T-cell (primary cell): ENCODE measurements around the gene WARS2. TPM values are rescaled to one million over a fixed set of nuclear protein-coding genes. Genes with fewer than 3 reads are reported as not detected.
A peak's percentile ranks its signal among the peaks of the same experiment; 100 is the strongest.

ENCODE experiments used
- ATAC-seq, 4 experiments: fragments of 200-7000 bp in 3 of 4; fragments of 150-1000 bp in 1 of 4; cut with Tn5 transposase; replicated peaks in 1 of 4; 1 replicate in 3 of 4; 2 replicates in 1 of 4; pipeline ENCODE4 v1.10.0; 2021; ENCODE audit warnings: moderate library complexity in 3 of 4, mild to moderate bottlenecking in 2 of 4, moderate number of reproducible peaks in 1 of 4
- CTCF ChIA-PET, 2 donors: fragments of 300-600 bp; sonication (Branson Sonifier 250); formaldehyde crosslinking; loops; one replicate each; lab custom pipeline; 2022; ENCODE audit warnings: antibody characterized with exemption in 2 of 2; lab: Charles Lee
- POLR2A ChIA-PET, 2 donors: fragments of 300-600 bp; sonication (Branson Sonifier 250); formaldehyde crosslinking; loops; one replicate each; lab custom pipeline; 2022; ENCODE audit warnings: antibody characterized with exemption in 2 of 2; lab: Charles Lee
- DNase-seq, 35 experiments: peaks; one replicate each; pipeline versions ENCODE4 v3.0.0 to v3.0.0-alpha.2; 2013 to 2023
- H3K27ac ChIP-seq: one replicate; pipeline ENCODE4 v1.5.1; 2013; ENCODE audit warnings: low read length
- H3K27me3 ChIP-seq, 2 experiments: replicated peaks in 1 of 2; 1 replicate in 1 of 2; 2 replicates in 1 of 2; pipeline versions ENCODE4 v1.6.1 to v1.7.0; 2013; ENCODE audit warnings: low read length in 1 of 2, mixed read lengths in 1 of 2; ENCODE audit not compliant: control insufficient read depth in 2 of 2, insufficient read depth in 2 of 2; ENCODE audit errors: extremely low read depth in 1 of 2
- H3K36me3 ChIP-seq, 2 donors: 1 replicate in 1 of 2; 2 replicates in 1 of 2; pipeline versions ENCODE4 v1.6.1 to v1.7.0; 2013; ENCODE audit warnings: low read length in 1 of 2; ENCODE audit not compliant: control insufficient read depth in 2 of 2, insufficient read depth in 1 of 2; ENCODE audit errors: extremely low read depth in 1 of 2
- H3K4me1 ChIP-seq, 2 experiments: 1 replicate in 1 of 2; 2 replicates in 1 of 2; pipeline versions ENCODE4 v1.6.1 to v1.7.0; 2013; ENCODE audit warnings: low read length in 2 of 2, mixed read lengths in 1 of 2; ENCODE audit not compliant: insufficient read depth in 2 of 2, control insufficient read depth in 1 of 2; ENCODE audit errors: extremely low read depth in 1 of 2
- H3K4me3 ChIP-seq, 2 donors: 1 replicate in 1 of 2; 2 replicates in 1 of 2; pipeline versions ENCODE4 v1.5.1 to v1.7.0; 2013; ENCODE audit warnings: mild to moderate bottlenecking in 2 of 2, low read length in 1 of 2, moderate library complexity in 1 of 2; ENCODE audit not compliant: control insufficient read depth in 1 of 2; ENCODE audit errors: extremely low read depth in 1 of 2
- H3K9me3 ChIP-seq: 2 replicates; pipeline ENCODE4 v1.7.0; 2013
- H3K27ac Mint-ChIP-seq, 2 donors: one replicate each; pipeline ENCODE4 v1.8.0; 2020 to 2021; ENCODE audit warnings: mild to moderate bottlenecking in 2 of 2, mixed read lengths in 2 of 2
- H3K27me3 Mint-ChIP-seq, 2 donors: one replicate each; pipeline ENCODE4 v1.8.0; 2021 to 2022; ENCODE audit warnings: mixed read lengths in 2 of 2
- H3K36me3 Mint-ChIP-seq: one replicate; pipeline ENCODE4 v1.8.0; 2021; ENCODE audit warnings: mixed read lengths
- H3K4me1 Mint-ChIP-seq, 3 donors: one replicate each; pipeline ENCODE4 v1.8.0; 2020 to 2022; ENCODE audit warnings: mixed read lengths in 3 of 3, mild to moderate bottlenecking in 1 of 3
- H3K4me3 Mint-ChIP-seq, 3 donors: one replicate each; pipeline ENCODE4 v1.8.0; 2020 to 2022; ENCODE audit warnings: mild to moderate bottlenecking in 3 of 3, mixed read lengths in 3 of 3, moderate library complexity in 3 of 3
- H3K9me3 Mint-ChIP-seq, 3 donors: one replicate each; pipeline ENCODE4 v1.8.0; 2020 to 2022; ENCODE audit warnings: mixed read lengths in 3 of 3
- WGBS: methylation state at CpG from one replicate; pipeline ENCODE4 v1.1.5; 2013; ENCODE audit warnings: missing lambda C conversion rate; ENCODE audit not compliant: insufficient coverage; 5-methylcytosine and 5-hydroxymethylcytosine counted together
- total RNA-seq, 35 experiments: library from RNA in 6 of 35; stranded (reverse) in 6 of 35; fragments of 120-200 nt in 1 of 35; gene quantifications; one replicate each; pipeline versions ENCODE4 v1.2.1 to v1.2.4 and lab custom pipeline; 2013 to 2026

The WARS2 gene
- total RNA-seq, 5 donors from 2014 or later (not counting 1 experiment from before 2014, with no cell fraction given), result 6.6 to 32.4 (median 8.5) TPM

GRCh38 chr1:119146466-119146865, 6.0 kb upstream of the WARS2 start:
- Histone ChIP-seq H3K36me3 (peaks cover 0 to 6% of the 10 kb centered on the region in 2 donors), H3K27ac (no peak overlapping the region), H3K27me3 (no peaks in the 10 kb centered on the region), H3K9me3 (no peaks in the 10 kb centered on the region), H3K4me1 (peaks cover 0 to 8% of the 10 kb centered on the region in 2 experiments), H3K4me3 (no peak overlapping the region)
- no peak for DNase-seq
- no peak for ATAC-seq
- no peak overlapping the region for H3K4me3 Mint-ChIP-seq
- ChIA-PET POLR2A (no interaction called here), CTCF (no interaction called here)
- H3K4me1 Mint-ChIP-seq, result peaks cover 6 to 28% (median 25%) of the 10 kb centered on the region in 3 donors
- H3K36me3 Mint-ChIP-seq, result peaks cover 48% of the 10 kb centered on the region
- WGBS, result 38% methylated on average over 1 of the region's 4 CpGs
- H3K9me3 Mint-ChIP-seq, result no peaks in the 10 kb centered on the region
- peak overlapping the region in 1 of 2 donors; percentile 28 for H3K27ac Mint-ChIP-seq
- H3K27me3 Mint-ChIP-seq, result no peaks in the 10 kb centered on the region

DNA sequence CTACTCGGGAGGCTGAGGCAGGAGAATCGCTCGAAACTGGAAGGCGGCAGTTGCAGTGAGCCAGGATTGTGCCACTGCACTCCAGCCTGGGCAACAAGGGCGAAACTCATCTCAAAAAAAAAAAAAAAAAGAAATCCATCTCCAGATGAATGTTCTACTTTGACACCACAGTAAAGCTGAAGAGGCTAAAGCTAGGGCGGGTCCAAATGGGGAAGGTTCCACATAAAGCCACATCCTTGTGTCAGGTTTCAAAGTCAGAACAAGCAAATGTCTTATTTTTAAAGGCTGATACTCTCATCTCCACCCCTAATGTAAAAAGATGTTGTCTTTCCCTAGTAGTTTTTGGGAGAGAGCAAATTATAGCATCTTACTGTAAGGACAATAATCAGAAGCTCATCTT, 4.4 kb upstream of the WARS2 start:
- no peaks in the 10 kb centered on the region for H3K27me3 ChIP-seq
- H3K4me3 ChIP-seq, result no peak overlapping the region
- no CpG with 5 or more reads among the region's 6 CpGs for WGBS
- Mint-ChIP-seq H3K27ac (no peak overlapping the region), H3K9me3 (no peaks in the 10 kb centered on the region), H3K36me3 (peaks cover 35% of the 10 kb centered on the region), H3K27me3 (no peaks in the 10 kb centered on the region), H3K4me1 (peaks cover 6 to 32% (median 32%) of the 10 kb centered on the region in 3 donors), H3K4me3 (no peak overlapping the region)
- ChIA-PET CTCF (interaction anchor here in 1 of 2 donors (0.7 kb wide), 2 partner anchors 9 to 1157 kb away, joined by 3 to 6 read pairs; no protein-coding TSS in a partner anchor), POLR2A (no interaction called here)
- DNase-seq (no peak), ATAC-seq (no peak)
- H3K27ac ChIP-seq, result no peak overlapping the region
- H3K4me1 ChIP-seq, result peaks cover 11% of the 10 kb centered on the region in 2 experiments
- no peaks in the 10 kb centered on the region for H3K9me3 ChIP-seq
- H3K36me3 ChIP-seq, result peaks cover 0 to 6% of the 10 kb centered on the region in 2 donors

GRCh38 chr1:119143706-119144105, 3.3 kb upstream of the WARS2 start:
- no peaks in the 10 kb centered on the region for H3K27me3 ChIP-seq
- Mint-ChIP-seq H3K36me3 (peaks cover 26% of the 10 kb centered on the region), H3K27me3 (no peaks in the 10 kb centered on the region), H3K4me3 (no peak overlapping the region), H3K4me1 (peaks cover 7 to 34% (median 32%) of the 10 kb centered on the region in 3 donors), H3K9me3 (no peaks in the 10 kb centered on the region), H3K27ac (no peak overlapping the region)
- H3K4me3 ChIP-seq, result no peak overlapping the region
- H3K27ac ChIP-seq, result no peak overlapping the region
- no peaks in the 10 kb centered on the region for H3K9me3 ChIP-seq
- no peak for ATAC-seq
- peaks cover 16% of the 10 kb centered on the region in 2 experiments for H3K4me1 ChIP-seq
- no CpG with 5 or more reads among the region's 1 CpG for WGBS
- POLR2A ChIA-PET, result no interaction called here
- H3K36me3 ChIP-seq, result peaks cover 0 to 6% of the 10 kb centered on the region in 2 donors
- CTCF ChIA-PET, result interaction anchor here in 1 of 2 donors (0.9 kb wide), 1 partner anchor 14 kb away, joined by 3 read pairs; no protein-coding TSS in a partner anchor
- no peak for DNase-seq

- no peak overlapping the region for H3K4me3 ChIP-seq
These were observed 1.2 kb upstream of the WARS2 start for GRCh38 chr1:119141660-119142059.

DNA sequence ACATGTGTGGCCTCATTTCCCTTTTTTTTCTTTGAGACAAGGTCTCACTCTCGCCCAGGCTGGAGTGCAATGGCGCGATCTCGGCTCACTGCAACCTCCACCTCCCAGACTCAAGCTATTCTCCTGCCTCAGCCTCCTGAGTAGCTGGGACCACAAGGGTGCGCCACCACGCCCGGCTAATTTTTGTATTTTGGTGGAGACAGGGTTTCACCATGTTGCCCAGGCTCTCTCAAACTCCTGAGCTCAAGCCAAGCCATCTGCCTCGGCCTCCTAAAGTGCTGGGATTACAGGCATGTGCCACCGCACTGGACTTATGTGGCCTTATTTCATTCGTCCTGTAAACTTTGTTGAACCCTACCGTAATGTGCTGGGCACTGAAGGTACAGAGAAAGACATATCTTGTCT, 569 bp upstream of the WARS2 start:
- H3K27me3 Mint-ChIP-seq, result no peaks in the 10 kb centered on the region
- peaks cover 11 to 32% (median 29%) of the 10 kb centered on the region in 3 donors for H3K4me1 Mint-ChIP-seq
- Histone ChIP-seq H3K36me3 (no peaks in the 10 kb centered on the region), H3K27me3 (no peaks in the 10 kb centered on the region), H3K4me1 (peaks cover 16% of the 10 kb centered on the region in 2 experiments), H3K27ac (peak overlapping the region; percentile 98), H3K4me3 (peak overlapping the region; percentile 78 to 96), H3K9me3 (no peaks in the 10 kb centered on the region)
- H3K9me3 Mint-ChIP-seq, result no peaks in the 10 kb centered on the region
- no peak overlapping the region for H3K27ac Mint-ChIP-seq
- ATAC-seq (no peak), DNase-seq (peak in 28 of 35 experiments; percentile 2 to 39 (median 18))
- POLR2A ChIA-PET, result interaction anchor here (0.5 to 0.7 kb wide), 3 partner anchors 10 to 225 kb away, joined by 3 to 4 read pairs (median 3); no protein-coding TSS in a partner anchor
- CTCF ChIA-PET, result interaction anchor here in 1 of 2 donors (0.6 kb wide), 1 partner anchor 143 kb away, joined by 4 read pairs; no protein-coding TSS in a partner anchor
- no peak overlapping the region for H3K4me3 Mint-ChIP-seq
- H3K36me3 Mint-ChIP-seq, result peaks cover 24% of the 10 kb centered on the region
- 68% methylated on average over 5 of the region's 11 CpGs for WGBS

More at GRCh38 chr1:119141660-119142059, 1.2 kb upstream of the WARS2 start:
- CTCF ChIA-PET, result interaction anchor here in 1 of 2 donors (0.6 kb wide), 1 partner anchor 142 kb away, joined by 4 read pairs; no protein-coding TSS in a partner anchor
- Mint-ChIP-seq H3K9me3 (no peaks in the 10 kb centered on the region), H3K27ac (peak overlapping the region in 1 of 2 donors; percentile 41), H3K4me1 (peaks cover 11 to 32% (median 32%) of the 10 kb centered on the region in 3 donors), H3K36me3 (peaks cover 20% of the 10 kb centered on the region), H3K4me3 (no peak overlapping the region), H3K27me3 (no peaks in the 10 kb centered on the region)
- H3K4me1 ChIP-seq, result peaks cover 16% of the 10 kb centered on the region in 2 experiments
- H3K9me3 ChIP-seq, result no peaks in the 10 kb centered on the region
- WGBS, result no CpG with 5 or more reads among the region's 1 CpG
- H3K27ac ChIP-seq, result no peak overlapping the region
- POLR2A ChIA-PET, result interaction anchor here in 1 of 2 donors (0.6 kb wide), 2 partner anchors 9 to 226 kb away, joined by 3 to 4 read pairs; no protein-coding TSS in a partner anchor
- no peak for DNase-seq
- no peaks in the 10 kb centered on the region for H3K27me3 ChIP-seq
- H3K36me3 ChIP-seq, result peaks cover 0 to 2% of the 10 kb centered on the region in 2 donors
- ATAC-seq, result no peak

DNA sequence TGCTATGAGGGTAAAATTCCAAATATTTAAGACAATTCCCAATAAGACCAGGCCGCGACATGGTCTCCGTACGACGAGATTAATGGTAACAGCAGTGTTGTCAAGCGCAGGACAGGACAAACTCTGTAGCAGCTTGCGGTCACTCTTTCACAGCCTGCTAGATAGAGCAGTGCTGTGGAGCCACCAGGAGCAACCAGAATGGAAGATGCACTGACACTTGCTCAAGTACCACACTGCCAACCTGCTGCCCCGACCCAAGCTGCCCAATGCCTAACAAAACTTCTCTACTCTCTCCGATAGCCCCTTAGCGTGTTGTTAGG, 636 bp downstream of the WARS2 start:
- peaks cover 7 to 32% (median 27%) of the 10 kb centered on the region in 3 donors for H3K4me1 Mint-ChIP-seq
- peaks cover 23% of the 10 kb centered on the region for H3K36me3 Mint-ChIP-seq
- no peaks in the 10 kb centered on the region for H3K27me3 Mint-ChIP-seq
- Histone ChIP-seq H3K4me3 (peak overlapping the region; percentile 78 to 96), H3K4me1 (peaks cover 16% of the 10 kb centered on the region in 2 experiments), H3K36me3 (no peaks in the 10 kb centered on the region), H3K27me3 (no peaks in the 10 kb centered on the region), H3K9me3 (no peaks in the 10 kb centered on the region), H3K27ac (peak overlapping the region; percentile 98)
- CTCF ChIA-PET, result no interaction called here
- H3K27ac Mint-ChIP-seq, result no peak overlapping the region
- peak; percentile 6 to 32 (median 12) for ATAC-seq
- no peaks in the 10 kb centered on the region for H3K9me3 Mint-ChIP-seq
- 24% methylated on average over 5 of the region's 10 CpGs for WGBS
- H3K4me3 Mint-ChIP-seq, result no peak overlapping the region
- POLR2A ChIA-PET, result interaction anchor here in 1 of 2 donors (0.6 kb wide), 1 partner anchor 155 kb away, joined by 3 read pairs; no protein-coding TSS in a partner anchor
- no peak for DNase-seq
